Type B pancreatic cell (in vitro differentiated cells): Measurements from ENCODE around the gene SYNGR3. TPM values are rescaled to one million over a fixed set of nuclear protein-coding genes. Genes with fewer than 3 reads are reported as not detected.
A peak's percentile ranks its signal among the peaks of the same experiment; 100 is the strongest.

ENCODE experiments used
- DNase-seq: peaks from one replicate; pipeline ENCODE4 v3.0.0; 2021; ENCODE audit warnings: mixed read lengths; ENCODE audit not compliant: unreplicated experiment; ENCODE audit errors: extremely low spot score
- H3K27ac Mint-ChIP-seq: 2 replicates; pipeline ENCODE4 v1.8.0; 2021; ENCODE audit warnings: mild to moderate bottlenecking, mixed read lengths
- H3K27me3 Mint-ChIP-seq: 2 replicates; pipeline ENCODE4 v1.8.0; 2021; ENCODE audit warnings: mixed read lengths
- H3K36me3 Mint-ChIP-seq: 2 replicates; pipeline ENCODE4 v1.8.0; 2021; ENCODE audit warnings: mixed read lengths
- H3K4me1 Mint-ChIP-seq: one replicate; pipeline ENCODE4 v1.8.0; 2021; ENCODE audit warnings: mixed read lengths; ENCODE audit not compliant: unreplicated experiment
- H3K4me3 Mint-ChIP-seq: 2 replicates; pipeline ENCODE4 v1.8.0; 2021; ENCODE audit warnings: mild to moderate bottlenecking, mixed read lengths
- H3K9me3 Mint-ChIP-seq: 2 replicates; pipeline ENCODE4 v1.8.0; 2021; ENCODE audit warnings: mixed read lengths
- CTCF ChIP-seq: fragments of 200-600 bp; sonication (generic); conservative IDR thresholded peaks from 2 replicates; pipeline ENCODE4 v1.5.0; 2021; ENCODE audit warnings: antibody characterized with exemption, mild to moderate bottlenecking
- total RNA-seq: library from RNA; stranded (reverse); gene quantifications from 2 replicates; pipeline ENCODE4 v1.2.1, GENCODE V29; 2021; ENCODE audit warnings: low replicate concordance

SYNGR3 gene
- total RNA-seq, 1 donor from 2014 or later: 2.4 TPM

- no peak for TF ChIP-seq CTCF
- Mint-ChIP-seq H3K4me3 (no peak overlapping the region), H3K36me3 (peaks cover 7% of the 10 kb centered on the region), H3K27ac (no peak overlapping the region), H3K27me3 (peaks cover 32% of the 10 kb centered on the region), H3K4me1 (no peaks in the 10 kb centered on the region), H3K9me3 (no peaks in the 10 kb centered on the region)
- no peak for DNase-seq
Measured at GRCh38 chr16:1992704-1993317, 3.0 kb downstream of the SYNGR3 start.

- Mint-ChIP-seq H3K27me3 (peaks cover 25% of the 10 kb centered on the region), H3K27ac (peak overlapping the region; percentile 81), H3K36me3 (peaks cover 5% of the 10 kb centered on the region), H3K4me1 (no peaks in the 10 kb centered on the region), H3K4me3 (peak overlapping the region; percentile 58), H3K9me3 (no peaks in the 10 kb centered on the region)
- TF ChIP-seq CTCF: no peak
- no peak for DNase-seq
Measured at GRCh38 chr16:1993731-1994131, 4.0 kb downstream of the SYNGR3 start.

GRCh38 chr16:1997494-1998359 is 8.0 kb downstream of the SYNGR3 start:
- DNase-seq: no peak
- Mint-ChIP-seq H3K4me1 (no peaks in the 10 kb centered on the region), H3K27me3 (peaks cover 7% of the 10 kb centered on the region), H3K27ac (no peak overlapping the region), H3K4me3 (no peak overlapping the region), H3K36me3 (peaks cover 3% of the 10 kb centered on the region), H3K9me3 (no peaks in the 10 kb centered on the region)
- TF ChIP-seq CTCF: no peak

GRCh38 chr16:1998360-1998835 is 8.6 kb downstream of the SYNGR3 start:
- Mint-ChIP-seq H3K36me3 (peaks cover 3% of the 10 kb centered on the region), H3K4me3 (no peak overlapping the region), H3K4me1 (no peaks in the 10 kb centered on the region), H3K27ac (no peak overlapping the region), H3K27me3 (peaks cover 6% of the 10 kb centered on the region), H3K9me3 (no peaks in the 10 kb centered on the region)
- TF ChIP-seq CTCF: no peak
- no peak for DNase-seq

GRCh38 chr16:1998852-1999801 is 9.4 kb downstream of the SYNGR3 start:
- no peak overlapping the region for H3K4me3 Mint-ChIP-seq
- H3K27ac Mint-ChIP-seq: no peak overlapping the region
- no peak for TF ChIP-seq CTCF
- H3K36me3 Mint-ChIP-seq: peaks cover 3% of the 10 kb centered on the region
- no peaks in the 10 kb centered on the region for H3K9me3 Mint-ChIP-seq
- no peaks in the 10 kb centered on the region for H3K4me1 Mint-ChIP-seq
- no peaks in the 10 kb centered on the region for H3K27me3 Mint-ChIP-seq
- no peak for DNase-seq
